DLD1 (cell line): ENCODE measurements around the gene GATD1.
"Not testable (repeated sequence)": the region's sequence is repeated elsewhere in the genome, so short reads cannot be mapped to it uniquely, and the experiment has no call there.

Experiments
- in situ Hi-C: cut with HindIII; loops from 2 replicates; pipeline ENCODE4 v1.10.0; 2017; ENCODE audit warnings: low sequenced_read_pairs

Gene GATD1

GRCh38 chr11:765802-766091 lies 11.5 kb downstream of the GATD1 start:
- in situ Hi-C loops: loop anchor here (25.0 kb wide), 1 partner anchor 103 kb away; no protein-coding TSS in a partner anchor

- in situ Hi-C loops: loop anchor here (25.0 kb wide), 1 partner anchor 103 kb away; no protein-coding TSS in a partner anchor
These were observed 12.1 kb downstream of the GATD1 start for GRCh38 chr11:765025-765801.

DNA sequence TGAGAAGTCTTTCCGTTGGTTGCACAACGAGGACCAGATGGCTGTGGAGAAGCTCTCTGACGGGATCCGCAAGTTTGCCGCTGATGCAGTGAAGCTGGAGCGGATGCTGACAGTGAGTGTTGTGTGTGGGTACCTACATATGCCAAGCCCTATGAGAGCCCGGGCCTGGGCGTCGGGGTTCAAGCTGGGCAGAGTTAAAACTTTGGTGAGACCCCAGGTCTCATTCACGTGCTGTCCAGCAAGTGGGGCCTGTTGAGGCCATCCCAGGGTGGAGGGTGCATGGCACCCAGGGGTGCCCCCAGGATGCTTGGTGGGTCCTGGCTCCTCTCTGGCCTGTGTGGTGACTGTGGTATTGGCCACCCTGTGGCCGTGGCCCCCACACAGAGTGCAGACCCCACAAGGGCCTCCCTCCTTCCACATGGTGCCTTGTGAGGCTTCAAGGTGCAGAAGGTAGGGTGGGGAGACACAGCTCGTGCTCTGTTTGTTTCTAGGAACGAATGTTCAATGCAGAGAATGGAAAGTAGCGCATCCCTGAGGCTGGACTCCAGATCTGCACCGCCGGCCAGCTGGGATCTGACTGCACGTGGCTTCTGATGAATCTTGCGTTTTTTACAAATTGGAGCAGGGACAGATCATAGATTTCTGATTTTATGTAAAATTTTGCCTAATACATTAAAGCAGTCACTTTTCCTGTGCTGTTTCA lies 12.8 kb downstream of the GATD1 start:
- in situ Hi-C loops: loop anchor here (25.0 kb wide), 1 partner anchor 102 kb away; no protein-coding TSS in a partner anchor

DNA sequence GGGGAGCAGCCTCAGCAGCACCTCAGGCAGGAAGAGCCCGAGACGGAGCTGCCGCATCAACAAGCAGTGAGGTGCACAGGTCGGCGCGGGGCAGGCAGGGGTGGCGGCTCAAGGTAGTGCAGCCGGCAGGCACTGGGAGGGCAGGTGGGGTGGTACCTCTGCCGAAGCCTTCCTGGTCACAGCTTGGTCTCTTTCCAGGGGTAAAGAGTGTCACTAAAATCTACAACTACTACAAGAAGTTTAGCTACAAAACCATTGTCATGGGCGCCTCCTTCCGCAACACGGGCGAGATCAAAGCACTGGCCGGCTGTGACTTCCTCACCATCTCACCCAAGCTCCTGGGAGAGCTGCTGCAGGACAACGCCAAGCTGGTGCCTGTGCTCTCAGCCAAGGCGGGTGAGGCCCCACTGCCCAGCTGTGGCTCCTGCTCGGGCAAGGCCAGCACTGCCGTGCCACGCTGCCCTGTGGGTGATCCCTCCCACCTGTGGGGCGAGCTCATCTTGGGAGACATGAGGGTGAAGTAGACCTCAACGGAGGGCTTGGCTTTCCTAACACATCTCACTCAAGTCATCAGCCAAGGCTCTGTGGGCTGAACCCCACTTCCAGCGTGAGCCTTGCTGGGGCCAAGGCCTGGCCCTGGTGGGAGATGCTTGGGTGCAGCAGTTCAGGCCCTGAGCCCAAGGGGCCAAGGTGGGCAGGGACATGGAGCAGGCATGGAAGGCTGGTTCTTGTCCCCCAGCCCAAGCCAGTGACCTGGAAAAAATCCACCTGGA lies 13.6 kb downstream of the GATD1 start:
- in situ Hi-C loops: loop anchor here (25.0 kb wide), 1 partner anchor 101 kb away; no protein-coding TSS in a partner anchor

DNA sequence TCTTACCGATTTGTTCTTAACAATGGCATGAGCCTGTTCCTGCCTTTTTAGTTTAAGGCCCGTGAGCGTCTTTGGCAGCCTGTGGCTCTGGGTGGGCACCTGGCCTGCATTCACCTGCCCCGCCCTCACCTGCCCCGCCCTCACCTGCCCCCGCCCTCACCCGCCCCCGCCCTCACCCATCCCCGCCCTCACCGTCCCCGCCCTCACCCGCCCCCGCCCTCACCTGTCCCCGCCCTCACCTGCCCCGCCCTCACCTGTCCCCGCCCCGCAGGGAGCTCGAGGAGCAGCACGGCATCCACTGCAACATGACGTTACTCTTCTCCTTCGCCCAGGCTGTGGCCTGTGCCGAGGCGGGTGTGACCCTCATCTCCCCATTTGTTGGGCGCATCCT lies 14.2 kb downstream of the GATD1 start:
- in situ Hi-C loops: loop anchor here (25.0 kb wide), 1 partner anchor 101 kb away; no protein-coding TSS in a partner anchor

DNA sequence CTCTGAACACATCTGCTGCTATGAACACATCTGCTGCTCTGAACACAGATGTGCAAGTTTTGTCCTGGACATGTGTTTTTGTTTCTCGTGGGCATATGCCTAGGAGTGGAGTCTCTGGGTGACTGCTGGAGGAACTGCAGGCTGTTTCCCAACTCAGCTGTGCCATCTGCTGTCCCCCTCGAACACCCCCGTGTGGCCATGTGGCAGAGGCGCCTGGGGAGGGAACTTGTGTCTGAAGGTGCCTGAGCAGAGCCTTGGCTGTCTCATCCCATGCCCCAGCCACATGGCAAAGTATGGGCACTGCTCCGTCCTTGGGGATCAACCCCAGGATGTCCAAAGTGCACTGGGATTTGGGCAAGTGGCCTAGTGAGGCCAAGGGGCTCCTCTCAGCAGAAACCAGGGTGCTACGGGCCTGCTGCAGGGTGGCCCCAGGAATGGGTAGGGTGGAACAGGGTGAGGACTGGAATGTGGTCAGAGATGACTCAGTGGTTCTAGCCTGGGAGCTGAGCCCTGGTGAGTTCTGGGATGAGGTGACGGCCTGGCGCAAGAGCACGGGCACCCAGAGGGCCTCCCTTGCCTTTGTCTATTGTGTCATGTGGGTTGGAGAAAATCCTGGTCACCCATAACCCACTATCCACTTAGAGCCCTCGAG lies 14.7 kb downstream of the GATD1 start:
- in situ Hi-C loops: loop anchor here (25.0 kb wide), 1 partner anchor 100 kb away; no protein-coding TSS in a partner anchor

GRCh38 chr11:761526-762108 lies 15.7 kb downstream of the GATD1 start:
- in situ Hi-C loops: loop anchor here (25.0 kb wide), 1 partner anchor 99 kb away; no protein-coding TSS in a partner anchor

DNA sequence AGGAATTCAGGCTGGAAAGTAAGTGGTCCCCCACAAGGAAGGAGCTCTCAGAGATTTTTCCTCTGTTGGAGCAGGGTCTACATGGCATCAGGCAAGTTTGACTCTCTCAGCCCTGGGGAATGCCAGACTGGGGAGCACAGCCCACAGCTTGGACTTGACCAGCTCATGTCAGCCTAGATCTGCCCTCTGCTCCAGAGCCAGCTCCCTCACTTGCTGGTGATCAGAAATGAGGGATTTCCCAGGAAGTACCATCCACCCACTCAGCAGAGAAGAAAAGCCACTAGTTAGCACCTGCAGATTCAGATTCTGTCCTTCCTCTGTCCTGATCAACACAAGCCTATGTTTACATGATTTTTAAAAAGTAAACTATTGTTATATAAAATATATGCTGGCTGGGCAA lies 17.1 kb downstream of the GATD1 start:
- in situ Hi-C loops: loop anchor here (25.0 kb wide), 1 partner anchor 98 kb away; no protein-coding TSS in a partner anchor

DNA sequence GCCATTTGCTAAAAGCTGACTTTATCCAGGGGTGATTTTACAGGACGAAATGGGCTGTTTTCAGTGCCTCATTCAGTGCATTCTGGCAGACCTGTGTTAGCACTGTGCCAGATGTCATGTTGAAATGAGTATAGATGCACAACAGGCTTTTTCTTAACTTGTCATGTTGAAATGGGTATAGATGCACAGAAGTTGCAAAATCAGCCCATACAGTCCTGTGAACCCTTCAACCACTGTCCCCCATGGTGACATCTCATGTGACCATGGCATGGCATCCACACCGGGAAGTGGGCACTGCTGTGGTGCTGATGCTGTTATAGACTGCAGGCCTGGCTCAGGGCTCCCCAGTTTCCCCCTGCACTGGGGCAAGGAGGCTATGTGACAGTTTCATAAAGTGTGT lies 27.6 kb downstream of the GATD1 start:
- in situ Hi-C loops: loop anchor here (25.0 kb wide), 1 partner anchor 87 kb away; no protein-coding TSS in a partner anchor

- in situ Hi-C loops: no loop called here
These were observed 29.3 kb downstream of the GATD1 start for GRCh38 chr11:748007-748359.

DNA sequence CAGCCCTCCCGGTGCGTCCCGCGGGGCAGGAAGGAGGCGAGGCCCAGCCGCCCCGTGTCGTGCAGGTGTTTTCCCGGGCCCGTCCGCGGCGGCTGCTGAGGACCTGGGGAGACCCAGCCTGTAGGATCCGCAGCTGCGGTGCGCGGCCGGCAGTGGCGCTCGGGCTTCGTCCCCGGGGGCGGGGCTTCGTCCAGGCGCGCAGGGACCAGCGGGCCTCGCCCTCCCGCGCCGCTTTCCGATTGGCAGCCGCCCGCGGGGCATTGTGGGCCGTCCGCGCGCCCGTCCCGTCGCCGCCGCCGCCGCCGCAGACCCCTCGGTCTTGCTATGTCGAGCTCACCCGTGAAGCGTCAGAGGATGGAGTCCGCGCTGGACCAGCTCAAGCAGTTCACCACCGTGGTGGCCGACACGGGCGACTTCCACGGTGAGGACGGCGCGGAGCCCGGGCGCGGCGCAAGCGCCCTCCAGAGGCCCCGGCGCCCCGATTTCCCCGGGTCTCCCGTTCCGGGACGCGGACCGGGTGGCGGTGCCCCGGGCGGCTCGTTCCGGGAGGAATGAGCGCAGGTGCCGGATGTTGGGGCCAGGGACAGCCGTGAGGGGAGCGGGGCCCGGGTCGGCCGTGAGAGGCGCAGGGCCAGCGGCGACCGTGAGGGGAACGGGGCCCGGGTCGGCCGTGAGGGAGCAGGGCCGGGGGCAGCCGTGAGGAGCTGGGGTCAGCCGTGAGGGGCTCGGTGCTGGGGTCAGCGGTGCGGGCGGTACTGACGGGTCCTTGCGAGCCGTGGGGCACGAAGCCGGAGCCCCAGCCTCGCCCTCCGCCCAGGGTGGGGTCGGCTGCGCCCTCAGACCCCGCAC lies 29.9 kb downstream of the GATD1 start, which contains the start of gene TALDO1:
Gene TALDO1, plus strand, starts transcription at position 307 of the 849 bp plus-strand sequence. Its CDS starts 18 bp downstream, at position 325.
- in situ Hi-C loops: no loop called here

GRCh38 chr11:746289-747157 lies 30.8 kb downstream of the GATD1 start:
- in situ Hi-C loops: no loop called here

GRCh38 chr11:745428-745827 lies 31.9 kb downstream of the GATD1 start:
- in situ Hi-C loops: no loop called here

GRCh38 chr11:742571-743201 lies 34.6 kb downstream of the GATD1 start:
- in situ Hi-C loops: no loop called here

GRCh38 chr11:742156-742546 lies 35.1 kb downstream of the GATD1 start:
- in situ Hi-C loops: no loop called here

DNA sequence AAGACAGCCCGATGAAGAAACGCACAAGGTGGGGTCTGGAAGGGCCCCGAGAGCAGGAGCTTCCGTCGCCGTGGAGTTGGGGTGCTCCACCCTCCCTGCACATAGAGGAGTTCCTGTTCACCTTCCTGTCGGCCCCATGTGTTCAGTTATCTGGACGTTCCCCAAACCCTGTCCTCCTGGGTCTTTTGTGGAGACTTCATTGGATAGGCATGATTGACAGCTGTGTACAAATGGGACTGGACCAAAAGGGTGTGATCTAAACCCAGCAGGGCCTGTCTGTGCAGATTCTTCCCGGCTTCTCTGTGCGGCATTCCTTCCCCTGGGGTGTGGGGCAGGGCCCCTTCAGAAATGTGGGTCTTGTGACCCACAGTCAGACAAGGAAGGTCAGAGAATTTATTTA lies 39.4 kb downstream of the GATD1 start:
- in situ Hi-C loops: not testable (repeated sequence)

- in situ Hi-C loops: no loop called here
These were observed 39.9 kb downstream of the GATD1 start for GRCh38 chr11:737366-737765.

DNA sequence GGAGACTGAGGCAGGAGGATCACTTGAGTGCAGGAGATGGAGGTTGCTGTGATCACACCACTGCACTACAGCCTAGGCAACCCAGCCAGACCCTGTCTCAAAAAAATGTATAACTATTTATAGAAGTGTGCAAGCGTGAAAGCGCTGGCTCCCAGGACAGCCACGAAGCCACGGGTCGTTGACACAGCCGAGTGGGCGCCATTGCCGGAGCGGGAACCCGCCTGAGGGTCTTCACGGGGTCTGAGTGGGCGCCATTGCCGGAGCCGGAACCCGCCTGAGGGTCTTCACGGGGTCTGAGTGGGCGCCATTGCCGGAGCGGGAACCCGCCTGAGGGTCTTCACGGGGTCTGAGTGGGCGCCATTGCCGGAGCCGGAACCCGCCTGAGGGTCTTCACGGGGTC lies 42.7 kb downstream of the GATD1 start:
- in situ Hi-C loops: not testable (repeated sequence)
